HG03460 (cell line): ENCODE measurements around the gene HBE1.
"Not testable (repeated sequence)": the region's sequence is repeated elsewhere in the genome, so short reads cannot be mapped to it uniquely, and the experiment has no call there.

Experiments
- ATAC-seq: cut with Tn5 transposase; IDR thresholded peaks from one replicate; pipeline ENCODE4 v1.9.1; 2021; ENCODE audit not compliant: unreplicated experiment

Gene HBE1

DNA sequence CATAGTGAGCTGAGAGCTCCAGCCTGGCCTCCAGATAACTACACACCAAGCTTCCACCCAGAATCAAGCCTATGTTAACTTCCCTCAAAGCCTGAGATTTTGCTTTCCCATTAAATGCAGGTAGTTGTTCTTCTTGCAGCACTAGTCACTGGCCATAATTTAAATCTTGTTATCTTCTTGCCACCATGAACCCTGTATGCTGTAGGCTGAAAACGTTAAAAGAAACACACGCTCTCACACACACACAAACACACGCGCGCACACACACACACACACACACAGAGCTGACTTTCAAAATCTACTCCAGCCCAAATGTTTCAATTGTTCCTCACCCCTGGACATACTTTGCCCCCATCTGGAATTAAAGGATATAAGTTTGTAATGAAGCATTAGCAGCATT lies 16.3 kb downstream of the HBE1 start:
- ATAC-seq = not testable (repeated sequence)

GRCh38 chr11:5252919-5253265 lies 16.9 kb downstream of the HBE1 start:
- ATAC-seq = no peak

DNA sequence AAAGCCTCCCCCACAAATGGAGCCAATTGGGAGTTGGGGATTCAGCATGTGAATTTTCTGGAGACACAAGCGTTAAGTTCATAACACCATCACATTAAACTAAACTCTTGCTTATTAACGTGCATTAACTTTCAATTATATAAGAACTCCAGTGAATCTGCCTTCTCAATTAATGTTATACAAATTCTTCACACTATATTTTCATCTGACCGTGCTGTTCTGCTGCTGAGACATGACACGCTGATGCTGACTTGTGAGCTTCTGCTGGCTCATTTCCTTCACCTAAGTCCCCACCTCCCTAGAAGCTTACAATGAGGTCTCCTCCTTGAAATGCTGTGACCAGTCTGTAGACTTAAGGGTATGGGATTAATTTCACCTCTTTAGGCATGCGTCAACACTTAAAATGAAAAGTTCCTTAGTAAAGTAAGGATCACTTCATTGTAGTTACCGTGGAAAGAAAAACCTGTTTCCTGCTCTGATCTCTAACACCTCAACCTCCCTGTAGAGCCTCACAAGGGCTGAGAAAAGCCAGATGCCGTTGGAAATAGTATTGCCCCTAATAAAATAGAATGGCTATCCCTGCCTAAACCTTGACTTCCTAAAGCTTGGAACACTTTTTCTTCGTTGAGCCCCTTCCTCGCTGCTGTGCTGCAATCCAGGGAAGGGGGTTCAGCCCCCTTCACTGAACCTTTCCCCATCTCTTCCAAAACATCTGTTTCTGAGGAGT lies 17.4 kb downstream of the HBE1 start:
- ATAC-seq = no peak

DNA sequence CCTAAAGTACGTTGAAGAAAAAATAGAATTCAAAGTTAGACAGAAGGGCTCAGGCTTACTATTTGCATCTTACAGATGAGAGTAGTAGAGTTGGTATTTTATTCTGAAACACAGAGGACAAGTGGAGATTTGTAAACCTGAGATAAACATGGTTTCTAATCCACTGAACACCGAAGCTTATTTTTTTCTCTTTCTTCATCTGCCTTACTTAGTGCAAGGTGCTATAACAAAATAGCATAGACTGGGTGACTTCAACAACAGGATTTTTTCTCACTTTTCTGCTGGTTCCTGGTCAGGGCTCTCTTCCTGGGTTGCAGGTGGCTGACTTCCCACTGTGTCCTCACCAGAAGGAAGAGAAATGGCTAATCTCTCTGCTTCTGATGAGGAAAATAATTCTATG lies 18.0 kb downstream of the HBE1 start:
- no peak for ATAC-seq

DNA sequence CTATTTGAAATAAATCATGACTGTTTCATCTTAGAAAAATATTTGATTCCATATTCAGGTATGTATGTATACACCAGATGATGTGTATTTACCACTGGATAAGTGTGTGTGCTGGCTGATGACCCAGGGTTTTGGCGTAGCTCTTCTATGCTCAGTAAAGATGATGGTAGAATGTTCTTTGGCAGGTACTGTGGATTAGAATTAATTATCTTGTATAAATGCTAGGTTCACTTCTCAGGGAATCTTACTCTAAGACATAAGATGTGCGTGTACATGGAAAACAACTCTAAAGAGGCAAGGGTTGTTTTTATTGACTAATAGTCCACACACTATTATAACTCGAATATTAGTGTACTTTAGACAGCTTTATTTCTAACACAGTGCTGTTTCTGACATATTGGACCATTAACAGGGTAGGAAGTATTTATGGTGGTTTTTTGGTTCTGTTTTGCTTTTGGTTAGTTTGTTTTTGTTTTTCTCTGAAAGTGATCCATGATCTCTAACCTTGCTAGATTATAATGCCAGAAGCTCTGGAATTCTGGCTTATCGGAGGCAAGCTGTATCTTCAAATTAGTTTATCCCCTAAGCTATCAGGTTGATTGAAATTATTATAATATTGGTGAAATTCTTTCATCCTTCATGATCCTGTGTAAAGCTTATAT lies 19.1 kb downstream of the HBE1 start:
- ATAC-seq = no peak

DNA sequence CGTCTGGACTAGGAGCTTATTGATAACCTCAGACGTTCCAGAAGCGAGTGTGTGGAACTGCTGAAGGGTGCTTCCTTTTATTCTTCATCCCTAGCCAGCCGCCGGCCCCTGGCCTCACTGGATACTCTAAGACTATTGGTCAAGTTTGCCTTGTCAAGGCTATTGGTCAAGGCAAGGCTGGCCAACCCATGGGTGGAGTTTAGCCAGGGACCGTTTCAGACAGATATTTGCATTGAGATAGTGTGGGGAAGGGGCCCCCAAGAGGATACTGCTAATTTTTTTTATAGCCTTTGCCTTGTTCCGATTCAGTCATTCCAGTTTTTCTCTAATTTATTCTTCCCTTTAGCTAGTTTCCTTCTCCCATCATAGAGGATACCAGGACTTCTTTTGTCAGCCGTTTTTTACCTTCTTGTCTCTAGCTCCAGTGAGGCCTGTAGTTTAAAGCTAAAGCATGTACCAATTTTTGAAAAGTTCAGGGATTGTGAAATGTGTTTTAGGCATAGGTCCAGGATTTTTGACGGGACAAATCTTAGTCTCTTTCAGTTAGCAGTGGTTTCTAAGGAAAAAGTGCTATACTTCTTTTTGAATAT lies 19.8 kb downstream of the HBE1 start, which contains the start of gene HBG1:
HBG1 (minus strand) TSS at position 51 of the 590 bp plus-strand sequence. CDS start 53 bp downstream, outside the sequence.
- not testable (repeated sequence) for ATAC-seq

GRCh38 chr11:5248498-5248897 lies 21.2 kb downstream of the HBE1 start:
- ATAC-seq = not testable (repeated sequence)

DNA sequence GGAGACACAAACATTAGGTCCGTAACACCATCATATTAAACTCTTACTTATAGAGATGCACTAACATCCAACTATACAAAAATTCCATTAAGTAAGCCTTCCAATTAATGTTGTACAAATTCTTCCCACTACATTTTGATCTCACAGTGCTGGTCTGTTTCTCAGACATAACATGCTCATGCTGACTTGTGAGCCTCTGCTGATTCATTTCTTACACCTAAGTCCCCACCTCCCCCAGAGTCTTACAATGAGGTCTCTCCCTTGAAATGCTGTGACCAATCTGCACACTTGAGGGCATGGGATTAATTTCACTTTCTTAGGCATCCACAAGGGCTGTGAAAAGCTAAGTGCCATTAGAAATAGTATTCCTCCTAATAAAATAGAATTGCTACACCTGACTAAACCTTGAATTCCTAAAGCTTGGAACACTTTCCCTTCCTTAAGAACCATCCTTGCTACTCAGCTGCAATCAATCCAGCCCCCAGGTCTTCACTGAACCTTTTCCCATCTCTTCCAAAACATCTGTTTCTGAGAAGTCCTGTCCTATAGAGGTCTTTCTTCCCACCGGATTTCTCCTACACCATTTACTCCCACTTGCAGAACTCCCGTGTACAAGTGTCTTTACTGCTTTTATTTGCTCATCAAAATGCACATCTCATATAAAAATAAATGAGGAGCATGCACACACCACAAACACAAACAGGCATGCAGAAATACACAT lies 22.1 kb downstream of the HBE1 start:
- ATAC-seq = no peak

GRCh38 chr11:5246772-5247471 lies 22.8 kb downstream of the HBE1 start:
- ATAC-seq = no peak

- no peak for ATAC-seq
Observed at GRCh38 chr11:5245155-5245554, 24.6 kb downstream of the HBE1 start.

GRCh38 chr11:5243816-5244180 lies 25.9 kb downstream of the HBE1 start:
- no peak for ATAC-seq

DNA sequence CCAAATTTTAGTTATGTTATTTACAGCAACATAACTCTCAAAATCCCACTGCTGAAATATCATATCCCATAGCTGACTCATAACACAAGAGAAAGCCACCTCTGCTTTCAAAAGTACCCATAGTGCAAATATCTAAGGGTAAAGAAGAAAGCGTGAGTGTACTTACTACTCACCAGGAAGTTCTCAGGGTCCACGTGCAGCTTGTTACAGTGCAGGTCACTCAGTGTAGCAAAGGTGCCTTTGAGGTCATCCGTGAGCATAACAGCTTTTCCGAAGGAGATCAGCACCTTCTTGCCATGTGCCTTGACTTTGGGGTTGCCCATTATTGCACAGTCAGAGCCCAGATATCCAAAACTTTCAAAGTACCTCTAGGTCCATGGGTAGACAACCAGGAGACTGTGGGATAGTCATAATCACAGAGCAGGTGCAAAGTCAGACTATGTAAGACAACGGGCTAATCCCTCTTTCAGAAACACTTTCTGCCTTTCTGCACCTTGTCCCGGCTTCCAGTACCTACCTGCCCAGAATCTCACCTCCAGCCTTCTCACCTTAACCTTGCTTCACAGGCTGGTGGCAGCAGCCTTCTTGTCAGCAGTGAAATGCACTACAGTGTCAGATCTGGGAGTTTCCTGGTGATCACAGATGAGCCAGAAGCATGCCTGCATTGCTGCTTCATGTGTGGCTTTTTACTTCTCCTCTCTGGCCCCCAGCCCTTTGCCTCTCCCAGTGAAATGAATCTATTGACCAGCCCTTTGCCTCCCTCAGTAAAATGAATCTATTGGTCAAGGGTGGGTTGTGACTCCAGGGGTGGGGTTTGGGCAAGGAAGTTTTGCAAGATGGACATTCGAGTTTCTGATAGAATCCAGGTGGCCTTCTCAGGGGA lies 26.6 kb downstream of the HBE1 start:
- ATAC-seq = no peak

DNA sequence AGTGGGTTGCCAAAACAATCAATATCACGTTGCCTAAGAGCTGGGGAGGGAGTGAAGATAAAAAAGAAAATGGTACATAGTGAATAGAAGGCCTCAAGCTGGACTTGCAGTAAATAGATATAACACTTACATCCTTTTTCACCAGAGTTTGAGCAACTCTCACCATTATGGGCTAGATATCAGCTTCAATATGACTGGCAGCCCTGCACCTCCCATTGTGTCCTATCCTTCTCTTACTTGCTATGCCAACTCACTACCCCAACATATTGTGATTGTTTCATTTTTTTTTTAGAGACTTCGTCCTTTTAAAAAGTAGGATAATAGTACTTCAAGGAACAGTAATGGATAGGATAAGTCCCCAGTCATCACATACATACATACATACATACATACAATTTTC lies 27.5 kb downstream of the HBE1 start:
- no peak for ATAC-seq

DNA sequence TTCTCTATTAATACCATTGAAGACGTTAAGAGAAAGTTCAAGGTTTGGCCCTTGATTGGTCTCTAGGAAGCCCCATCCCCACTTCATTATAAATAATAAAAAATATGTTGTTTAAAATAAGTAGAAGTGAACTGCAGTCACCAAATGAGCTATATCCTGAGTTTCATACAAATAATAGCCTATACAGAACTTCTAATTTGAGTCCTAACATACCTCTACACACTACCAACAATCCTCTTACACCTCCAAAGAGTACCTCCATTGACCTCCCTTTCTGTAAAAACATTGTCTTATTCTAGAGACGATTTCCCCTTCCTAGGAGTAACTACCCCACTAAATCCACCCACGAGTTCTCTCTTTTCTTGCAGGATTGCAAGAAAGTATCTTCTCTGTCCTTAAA lies 28.3 kb downstream of the HBE1 start:
- ATAC-seq = no peak

DNA sequence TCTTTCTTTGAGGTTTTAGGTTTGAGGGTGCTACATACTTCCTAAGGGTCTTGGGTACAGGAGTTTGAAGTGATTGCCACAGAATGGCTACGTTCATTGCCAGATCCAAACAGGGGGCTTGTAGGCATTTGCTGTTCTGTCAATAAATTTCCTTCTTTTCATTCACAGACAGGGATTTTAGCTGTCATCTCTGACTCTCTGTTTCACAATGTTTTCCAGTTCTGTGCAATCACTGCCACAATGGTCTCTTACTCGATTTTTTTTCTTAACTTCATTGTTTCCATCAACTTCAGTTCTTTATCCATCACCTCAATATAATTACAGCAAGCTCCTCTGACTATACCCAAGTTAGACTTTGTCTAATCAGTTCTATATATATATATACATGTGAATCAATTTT lies 29.3 kb downstream of the HBE1 start:
- no peak for ATAC-seq

- no peak for ATAC-seq
Observed at GRCh38 chr11:5240056-5240455, 29.7 kb downstream of the HBE1 start.

DNA sequence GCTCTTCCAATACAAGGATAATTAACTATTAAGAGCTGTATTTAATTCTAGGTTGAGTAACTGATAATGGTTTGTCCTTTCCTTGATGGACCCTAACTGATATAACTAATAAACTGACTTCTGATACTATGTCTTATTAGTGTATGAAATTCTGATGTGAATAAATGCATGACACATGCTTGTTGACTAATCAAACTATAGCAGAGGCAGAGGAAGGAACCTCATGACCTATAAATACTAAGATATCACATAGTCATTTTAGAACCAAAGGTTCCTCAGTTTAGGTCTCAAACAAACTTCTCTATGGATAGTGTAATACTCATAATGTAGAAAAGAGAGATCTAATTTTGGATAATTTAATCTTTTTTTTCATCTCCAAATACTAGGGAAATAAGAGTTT lies 30.7 kb downstream of the HBE1 start:
- no peak for ATAC-seq

DNA sequence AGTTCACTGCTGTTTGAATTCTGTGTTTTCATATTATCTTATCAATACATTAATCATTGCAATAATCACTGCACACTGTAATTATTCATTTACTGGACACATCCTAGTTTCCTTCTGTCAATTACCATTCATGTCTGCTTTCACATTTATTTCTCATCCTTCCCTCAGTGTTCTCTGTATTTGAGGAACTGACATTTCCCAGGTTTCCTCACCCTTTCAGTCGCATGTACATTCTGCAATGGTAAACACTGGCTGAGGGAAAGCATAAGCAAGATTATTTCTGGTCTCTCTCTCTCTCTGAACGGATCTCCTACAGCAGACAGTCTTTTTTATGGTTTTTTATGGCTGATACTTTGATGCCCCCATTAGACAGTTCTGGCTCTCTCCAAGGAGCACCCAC lies 31.3 kb downstream of the HBE1 start:
- no peak for ATAC-seq

DNA sequence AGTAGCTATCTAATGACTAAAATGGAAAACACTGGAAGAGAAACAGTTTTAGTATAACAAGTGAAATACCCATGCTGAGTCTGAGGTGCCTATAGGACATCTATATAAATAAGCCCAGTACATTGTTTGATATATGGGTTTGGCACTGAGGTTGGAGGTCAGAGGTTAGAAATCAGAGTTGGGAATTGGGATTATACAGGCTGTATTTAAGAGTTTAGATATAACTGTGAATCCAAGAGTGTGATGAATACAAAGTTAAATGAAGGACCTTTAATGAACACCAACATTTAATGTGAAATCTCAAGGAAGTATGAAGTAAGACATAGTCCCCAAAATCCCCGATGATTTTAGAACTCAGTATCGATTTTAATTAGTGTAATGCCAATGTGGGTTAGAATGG lies 32.3 kb downstream of the HBE1 start:
- ATAC-seq = no peak
